CD4-positive, alpha-beta memory T cell (primary cell): ENCODE measurements around the gene OR51D1. TPM values are rescaled to one million over a fixed set of nuclear protein-coding genes. Genes with fewer than 3 reads are reported as not detected.

ENCODE experiments used
- CTCF ChIA-PET: fragments of 350-600 bp; sonication (Branson Sonifier 250); formaldehyde crosslinking; loops from one replicate; lab custom pipeline; 2021; ENCODE audit warnings: inconsistent platforms; ENCODE audit not compliant: partially characterized antibody; lab: Charles Lee
- POLR2A ChIA-PET: fragments of 350-600 bp; sonication (Branson Sonifier 250); formaldehyde crosslinking; loops from one replicate; lab custom pipeline; 2021; ENCODE audit not compliant: partially characterized antibody; lab: Charles Lee
- DNase-seq, 5 donors: peaks; one replicate each; pipeline versions ENCODE4 v3.0.0 to v3.0.0-alpha.2; 2020 to 2022; ENCODE audit warnings: mixed read lengths in 1 of 5
- H3K27ac ChIP-seq: one replicate; pipeline ENCODE4 v1.7.0; 2013; ENCODE audit warnings: low read depth, low read length
- H3K27me3 ChIP-seq: 2 replicates; pipeline ENCODE4 v1.7.0; 2013; ENCODE audit warnings: mild to moderate bottlenecking, low read length, moderate library complexity; ENCODE audit not compliant: insufficient read depth
- H3K36me3 ChIP-seq: 2 replicates; pipeline ENCODE4 v1.7.0; 2013; ENCODE audit warnings: mild to moderate bottlenecking, low read length, moderate library complexity; ENCODE audit not compliant: insufficient read depth
- H3K4me1 ChIP-seq: 2 replicates; pipeline ENCODE4 v1.7.0; 2013; ENCODE audit warnings: mild to moderate bottlenecking, low read length, moderate library complexity; ENCODE audit not compliant: insufficient read depth
- H3K4me3 ChIP-seq, 2 donors: one replicate each; pipeline ENCODE4 v1.7.0; 2013; ENCODE audit warnings: low read length in 2 of 2, mild to moderate bottlenecking in 1 of 2
- H3K9me3 ChIP-seq, 2 donors: one replicate each; pipeline ENCODE4 v1.7.0; 2013; ENCODE audit warnings: low read length in 2 of 2, control low read depth in 1 of 2; ENCODE audit not compliant: control insufficient read depth in 1 of 2
- H3K27ac Mint-ChIP-seq, 7 donors: one replicate each; pipeline ENCODE4 v1.8.0; 2020 to 2021; ENCODE audit warnings: mixed read lengths in 7 of 7, mild to moderate bottlenecking in 6 of 7, inconsistent platforms in 3 of 7, moderate library complexity in 3 of 7
- H3K27me3 Mint-ChIP-seq, 2 donors: one replicate each; pipeline ENCODE4 v1.8.0; 2020 to 2021; ENCODE audit warnings: mixed read lengths in 2 of 2
- H3K36me3 Mint-ChIP-seq, 2 donors: one replicate each; pipeline ENCODE4 v1.8.0; 2020 to 2021; ENCODE audit warnings: mixed read lengths in 2 of 2, inconsistent platforms in 1 of 2, mild to moderate bottlenecking in 1 of 2
- H3K4me1 Mint-ChIP-seq, 4 donors: one replicate each; pipeline ENCODE4 v1.8.0; 2020 to 2021; ENCODE audit warnings: mixed read lengths in 4 of 4, mild to moderate bottlenecking in 1 of 4
- H3K4me3 Mint-ChIP-seq, 8 donors: one replicate each; pipeline ENCODE4 v1.8.0; 2020 to 2021; ENCODE audit warnings: mixed read lengths in 8 of 8, mild to moderate bottlenecking in 7 of 8, moderate library complexity in 6 of 8, inconsistent platforms in 3 of 8
- H3K9me3 Mint-ChIP-seq, 8 donors: one replicate each; pipeline ENCODE4 v1.8.0; 2020 to 2021; ENCODE audit warnings: mixed read lengths in 8 of 8, mild to moderate bottlenecking in 5 of 8, inconsistent platforms in 3 of 8, moderate library complexity in 1 of 8
- intact Hi-C: fragments of 100-400 bp; cut with micrococcal nuclease; formaldehyde crosslinking; loops from one replicate; pipeline ENCODE4 v1.15.1; 2023
- polyA plus RNA-seq, 2 donors: library from polyadenylated mRNA; unstranded; fragments of 300-500 nt; fragmentation: Illumina TruSeq; gene quantifications; one replicate each; pipeline ENCODE4 v1.2.3, GENCODE V29; 2021
- total RNA-seq, 2 experiments: library from RNA; stranded (reverse); gene quantifications; one replicate each; pipeline ENCODE4 v1.2.3, GENCODE V29; 2021

The OR51D1 gene
- total and polyA plus RNA-seq, 4 experiments from 2014 or later = not detected

- intact Hi-C loops = no loop called here
- ChIA-PET CTCF (no interaction called here), POLR2A (no interaction called here)
- DNase-seq = no peak
- Histone ChIP-seq H3K4me3 (no peak overlapping the region), H3K27me3 (no peaks in the 10 kb centered on the region), H3K27ac (no peak overlapping the region), H3K36me3 (no peaks in the 10 kb centered on the region), H3K4me1 (no peaks in the 10 kb centered on the region), H3K9me3 (no peaks in the 10 kb centered on the region)
- H3K27me3 Mint-ChIP-seq = peaks cover 0 to 5% of the 10 kb centered on the region in 2 donors
- H3K36me3 Mint-ChIP-seq = no peaks in the 10 kb centered on the region
- peaks cover 0 to 3% (median 0%) of the 10 kb centered on the region in 8 donors for H3K9me3 Mint-ChIP-seq
- no peak overlapping the region for H3K27ac Mint-ChIP-seq
- no peak overlapping the region for H3K4me3 Mint-ChIP-seq
- H3K4me1 Mint-ChIP-seq = no peaks in the 10 kb centered on the region
Measured at GRCh38 chr11:4682623-4683419, 45.5 kb downstream of the OR51D1 start.

GRCh38 chr11:4684631-4685285, 47.5 kb downstream of the OR51D1 start:
- no peaks in the 10 kb centered on the region for H3K4me1 Mint-ChIP-seq
- Histone ChIP-seq H3K4me1 (no peaks in the 10 kb centered on the region), H3K36me3 (no peaks in the 10 kb centered on the region), H3K4me3 (no peak overlapping the region), H3K27me3 (no peaks in the 10 kb centered on the region), H3K27ac (no peak overlapping the region), H3K9me3 (no peaks in the 10 kb centered on the region)
- no peak overlapping the region for H3K4me3 Mint-ChIP-seq
- H3K27me3 Mint-ChIP-seq = peaks cover 0 to 6% of the 10 kb centered on the region in 2 donors
- intact Hi-C loops = no loop called here
- POLR2A ChIA-PET = no interaction called here
- CTCF ChIA-PET = no interaction called here
- H3K9me3 Mint-ChIP-seq = peaks cover 0 to 3% (median 0%) of the 10 kb centered on the region in 8 donors
- H3K27ac Mint-ChIP-seq = no peak overlapping the region
- no peak for DNase-seq
- no peaks in the 10 kb centered on the region for H3K36me3 Mint-ChIP-seq

Other genes starting within 250 kb of the OR51D1 start
- gene TRIM21, start 243.8 kb upstream of the OR51D1 start, total RNA-seq = 10 to 100 TPM; 30.9 to 32.3 TPM
- gene TRIM21, start 243.8 kb upstream of the OR51D1 start, polyA plus RNA-seq = 10 to 100 TPM; 22.3 to 58.2 TPM
- gene OR52K2, start 188.2 kb upstream of the OR51D1 start, total RNA-seq = not detected
- not detected for gene OR52K2, start 188.2 kb upstream of the OR51D1 start, polyA plus RNA-seq
- not detected for gene OR52K1, start 154.8 kb upstream of the OR51D1 start, total RNA-seq
- under 1 TPM in 1 of 2 donors, not detected in 1; 0.18 TPM for gene OR52K1, start 154.8 kb upstream of the OR51D1 start, polyA plus RNA-seq
- gene OR52M1, start 92.3 kb upstream of the OR51D1 start, total RNA-seq = not detected
- not detected for gene OR52M1, start 92.3 kb upstream of the OR51D1 start, polyA plus RNA-seq
- not detected for gene OR52I2, start 55.7 kb upstream of the OR51D1 start, total RNA-seq
- not detected for gene OR52I2, start 55.7 kb upstream of the OR51D1 start, polyA plus RNA-seq
- gene OR52I1, start 43.4 kb upstream of the OR51D1 start, total RNA-seq = not detected
- under 1 TPM in 1 of 2 donors, not detected in 1; 0.23 TPM for gene OR52I1, start 43.4 kb upstream of the OR51D1 start, polyA plus RNA-seq
- gene TRIM68, start 29.2 kb upstream of the OR51D1 start, total RNA-seq = 10 to 100 TPM; 23.7 to 28.1 TPM
- 10 to 100 TPM; 13.1 to 16.1 TPM for gene TRIM68, start 29.2 kb upstream of the OR51D1 start, polyA plus RNA-seq
- not detected for gene OR51E1, start 6.5 kb downstream of the OR51D1 start, total RNA-seq
- not detected for gene OR51E1, start 6.5 kb downstream of the OR51D1 start, polyA plus RNA-seq
- not detected for gene OR51E2, start 60.4 kb downstream of the OR51D1 start, total RNA-seq
- not detected for gene OR51E2, start 60.4 kb downstream of the OR51D1 start, polyA plus RNA-seq
- gene MMP26, start 67.3 kb downstream of the OR51D1 start, total RNA-seq = not detected
- gene MMP26, start 67.3 kb downstream of the OR51D1 start, polyA plus RNA-seq = not detected
- not detected for gene OR51F1, start 132.5 kb downstream of the OR51D1 start, total RNA-seq
- not detected for gene OR51F1, start 132.5 kb downstream of the OR51D1 start, polyA plus RNA-seq
- gene OR52R1, start 166.9 kb downstream of the OR51D1 start, total RNA-seq = not detected
- not detected for gene OR52R1, start 166.9 kb downstream of the OR51D1 start, polyA plus RNA-seq
- not detected for gene OR51F2, start 183.8 kb downstream of the OR51D1 start, total RNA-seq
- not detected for gene OR51F2, start 183.8 kb downstream of the OR51D1 start, polyA plus RNA-seq
- gene OR51S1, start 211.7 kb downstream of the OR51D1 start, total RNA-seq = not detected
- gene OR51S1, start 211.7 kb downstream of the OR51D1 start, polyA plus RNA-seq = not detected
- gene OR51T1, start 244.4 kb downstream of the OR51D1 start, total RNA-seq = not detected
- not detected for gene OR51T1, start 244.4 kb downstream of the OR51D1 start, polyA plus RNA-seq